Dermis blood vessel endothelial cell (primary cell): ENCODE measurements around the gene TOM1L2. TPM values are rescaled to one million over a fixed set of nuclear protein-coding genes. Genes with fewer than 3 reads are reported as not detected.
"Not testable (repeated sequence)": the region's sequence is repeated elsewhere in the genome, so short reads cannot be mapped to it uniquely, and the experiment has no call there.

ENCODE experiments used
- DNase-seq: peaks from one replicate; pipeline ENCODE4 v3.0.0; 2010
- total RNA-seq: library from RNA; depleted of rRNA; stranded (reverse); fragments of >200 nt; gene quantifications from 2 replicates; pipeline ENCODE4 v1.2.3, GENCODE V29; 2014

The TOM1L2 gene
- total RNA-seq, 1 donor from 2014 or later, result 21.6 TPM

DNA sequence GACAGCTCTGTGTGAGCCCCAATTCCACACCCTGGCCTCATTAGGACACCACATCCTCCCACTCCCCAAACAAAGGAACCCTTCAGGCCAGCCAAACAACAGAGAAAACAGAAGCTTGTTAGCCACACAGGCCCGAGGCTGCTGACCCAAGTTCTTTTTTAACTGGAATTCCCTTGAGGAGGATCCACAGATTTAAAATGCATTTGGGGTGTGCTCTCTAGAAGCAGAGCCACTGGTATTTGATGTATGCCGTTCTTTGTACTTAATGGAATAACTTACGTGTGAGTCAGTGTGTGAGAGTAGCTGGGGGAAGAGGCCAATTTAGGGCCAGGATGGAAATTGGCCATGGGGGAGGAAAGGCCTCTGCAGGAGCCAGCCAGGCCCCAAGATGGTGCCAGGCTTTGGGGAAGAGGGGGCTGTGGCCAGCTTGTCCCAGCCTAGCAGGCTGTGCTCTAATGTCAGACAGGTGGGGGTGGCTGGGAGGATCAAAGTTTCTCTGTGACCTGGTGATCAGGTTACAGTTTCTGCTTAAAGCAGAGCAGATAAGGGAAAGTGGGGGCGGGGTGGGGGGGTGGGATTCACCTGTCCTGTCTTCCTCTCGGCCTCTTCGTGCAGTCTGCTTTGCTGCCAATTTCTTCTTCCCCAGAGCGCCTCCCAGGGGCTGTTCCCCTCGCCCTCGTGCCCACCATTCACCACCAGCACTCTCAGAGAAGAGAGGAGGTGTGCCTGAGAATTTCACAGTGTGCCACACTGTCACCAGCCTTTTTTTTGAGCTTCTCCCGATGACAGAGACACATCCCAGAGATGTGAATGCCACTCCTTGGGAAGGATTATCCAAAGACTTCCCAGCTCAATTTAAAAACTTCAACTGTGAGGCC, 50.8 kb downstream of the TOM1L2 start:
- peak; percentile 80 for DNase-seq

DNA sequence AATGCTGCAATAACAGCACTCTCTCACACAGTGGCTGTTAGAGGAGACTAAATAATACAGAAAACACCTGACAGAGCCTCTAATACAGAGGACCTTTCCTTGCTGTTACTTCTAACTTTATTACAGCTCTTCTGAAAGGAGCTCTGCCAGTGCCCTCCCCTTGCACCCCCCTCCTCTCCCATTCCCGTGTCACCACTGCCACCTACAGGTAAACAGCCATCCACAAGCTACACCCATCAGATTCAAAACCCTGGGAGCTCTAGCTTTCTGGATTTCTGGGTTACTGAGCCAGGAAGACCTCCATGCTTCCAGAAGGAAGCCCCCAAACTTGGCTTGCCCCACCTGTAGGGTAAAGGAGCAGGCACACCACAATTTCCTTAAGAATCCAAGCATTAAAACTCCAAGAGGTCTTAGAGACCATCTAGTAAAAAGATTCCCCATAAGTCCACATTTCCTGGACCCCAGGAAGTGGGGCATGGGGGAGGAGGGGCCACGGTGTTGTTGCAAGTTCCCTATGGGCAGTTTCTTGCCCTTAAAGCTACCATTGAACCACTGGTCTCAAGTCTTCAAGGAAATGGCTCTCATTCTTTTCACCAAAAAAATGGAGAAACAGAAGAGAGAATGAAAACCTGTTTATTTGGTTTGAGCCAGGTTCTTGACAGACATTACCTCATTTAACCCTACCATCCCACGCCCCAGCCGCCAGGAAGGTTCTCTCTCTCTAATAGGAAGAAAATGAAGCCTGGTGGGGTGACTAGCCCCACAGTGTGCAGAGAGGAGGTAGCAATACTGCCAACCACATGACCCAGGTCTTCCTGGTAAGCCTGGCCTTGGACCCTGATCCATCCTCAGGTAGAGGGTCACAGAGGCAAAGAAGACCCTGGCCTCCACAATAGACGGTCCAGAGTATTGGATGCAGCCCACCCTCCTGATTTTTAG, 52.8 kb downstream of the TOM1L2 start:
- DNase-seq, result peak; percentile 89

GRCh38 chr17:17917394-17917793, 54.8 kb downstream of the TOM1L2 start:
- no peak for DNase-seq

DNA sequence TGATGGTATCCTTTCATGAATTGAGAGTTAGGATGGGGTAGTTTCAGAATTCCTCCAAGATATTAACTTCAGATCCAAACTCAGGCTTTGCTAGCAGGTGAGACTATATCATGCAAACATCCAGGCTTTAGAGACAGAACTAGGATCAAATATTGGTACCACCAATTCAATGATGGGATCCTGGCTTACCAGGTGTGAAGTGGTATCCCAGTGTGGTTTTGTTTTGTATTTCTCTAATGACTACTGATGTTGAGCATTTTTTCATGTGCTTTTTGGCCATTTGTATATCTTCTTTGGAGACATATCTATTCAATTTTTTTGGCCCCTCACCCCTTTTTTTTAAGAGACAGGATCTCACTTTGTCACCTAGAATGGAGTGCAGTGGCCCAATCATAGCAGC, 57.0 kb downstream of the TOM1L2 start:
- no peak for DNase-seq

DNA sequence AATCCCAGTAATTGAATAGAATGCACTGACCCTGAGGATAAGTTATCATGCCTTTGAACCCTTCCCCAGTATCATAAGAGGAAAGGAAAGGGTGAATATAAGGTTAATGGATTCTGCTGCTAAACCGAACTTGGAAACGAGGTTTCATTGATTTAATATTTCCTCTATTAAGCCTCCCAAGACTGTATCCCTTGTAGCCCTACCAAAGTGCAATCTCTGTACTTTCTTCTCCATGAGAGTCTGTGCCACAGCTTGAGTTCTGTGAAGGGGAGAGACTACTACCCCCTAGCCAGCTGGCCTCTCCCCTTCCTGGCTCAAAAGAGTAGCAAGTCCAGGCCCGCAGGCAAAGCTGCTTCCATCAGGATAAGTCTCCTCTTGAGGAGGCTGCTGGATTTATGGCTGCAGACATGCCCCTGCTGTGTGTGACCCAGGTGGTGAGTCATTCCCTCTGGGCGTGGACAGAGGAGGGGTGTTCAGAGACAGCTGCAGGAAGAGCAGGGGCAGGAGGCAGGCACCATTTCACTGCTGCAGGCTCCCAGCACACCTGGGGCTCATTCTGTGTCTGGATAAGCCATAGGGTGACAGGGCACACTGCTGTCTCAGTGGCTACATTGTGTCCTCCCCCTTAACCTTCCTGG, 58.4 kb downstream of the TOM1L2 start:
- peak; percentile 82 for DNase-seq

DNA sequence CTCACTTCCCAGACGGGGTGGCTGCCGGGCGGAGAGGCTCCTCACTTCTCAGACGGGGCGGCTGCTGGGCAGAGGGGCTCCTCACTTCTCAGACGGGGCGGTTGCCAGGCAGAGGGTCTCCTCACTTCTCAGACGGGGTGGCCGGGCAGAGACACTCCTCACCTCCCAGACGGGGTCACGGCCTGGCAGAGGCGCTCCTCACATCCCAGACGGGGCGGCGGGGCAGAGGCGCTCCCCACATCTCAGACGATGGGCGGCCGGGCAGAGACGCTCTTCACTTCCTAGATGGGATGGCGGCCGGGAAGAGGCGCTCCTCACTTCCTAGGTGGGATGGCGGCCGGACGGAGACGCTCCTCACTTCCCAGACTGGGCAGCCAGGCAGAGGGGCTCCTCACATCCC, 59.9 kb downstream of the TOM1L2 start:
- DNase-seq, result not testable (repeated sequence)

- DNase-seq, result no peak
These were observed 61.1 kb downstream of the TOM1L2 start for GRCh38 chr17:17911001-17911613.

DNA sequence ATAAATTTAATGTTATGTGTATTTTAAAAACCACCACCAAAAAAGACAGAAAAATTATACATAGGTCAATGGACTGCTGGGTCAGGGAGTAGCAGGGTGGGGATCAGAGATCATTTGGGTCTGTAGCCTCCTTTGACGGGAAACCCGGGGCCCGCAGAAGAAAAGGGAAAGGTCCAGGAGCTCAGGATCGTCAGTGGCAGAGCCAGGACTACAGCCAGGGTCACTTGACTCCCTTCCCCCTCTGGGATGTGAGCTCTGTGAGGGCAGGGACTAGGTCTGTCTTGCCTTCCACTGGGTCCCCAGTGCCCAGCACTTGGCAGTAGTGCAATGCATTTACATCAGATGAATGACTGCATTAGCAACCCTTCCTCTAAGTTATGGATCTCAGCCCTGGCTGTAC, 62.1 kb downstream of the TOM1L2 start:
- DNase-seq, result no peak

DNA sequence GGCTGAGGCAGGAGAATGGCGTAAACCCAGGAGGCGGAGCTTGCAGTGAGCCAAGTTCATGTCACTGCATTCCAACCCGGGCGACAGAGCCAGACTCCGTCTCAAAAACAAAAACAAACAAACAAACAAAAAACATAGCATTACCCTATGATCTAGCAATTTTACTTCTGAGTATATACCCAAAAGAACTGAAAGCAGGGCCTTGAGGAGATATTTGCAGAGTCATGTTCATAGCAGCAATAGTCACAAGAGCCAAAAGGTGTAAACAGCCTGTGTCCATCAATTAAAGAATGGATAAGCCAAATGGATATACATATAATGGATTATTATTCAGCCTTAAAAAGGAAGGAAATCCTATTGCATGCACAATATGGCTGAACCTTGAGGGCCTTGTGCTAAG, 63.1 kb downstream of the TOM1L2 start:
- DNase-seq, result no peak

DNA sequence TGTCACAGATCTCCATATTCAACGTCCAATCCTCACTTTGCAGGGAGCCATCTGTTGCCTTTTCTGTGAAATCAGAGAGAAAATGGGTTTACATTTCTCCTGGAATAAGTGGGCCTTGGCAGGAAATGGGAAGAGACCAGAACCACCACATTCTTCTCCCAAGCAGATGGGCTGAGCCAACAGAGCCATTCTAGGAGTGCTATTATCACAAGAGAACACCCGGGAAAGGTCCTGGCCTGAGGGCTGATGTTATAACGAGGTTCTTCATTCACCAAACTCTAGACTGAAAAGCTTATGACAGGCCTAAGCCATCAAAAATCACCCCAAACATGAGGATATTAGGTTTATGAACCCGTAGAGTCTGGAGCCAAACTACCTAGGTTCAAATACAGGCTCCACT, 64.7 kb downstream of the TOM1L2 start:
- no peak for DNase-seq

- peak; percentile 44 for DNase-seq
These were observed 65.6 kb downstream of the TOM1L2 start for GRCh38 chr17:17906418-17907215.

DNA sequence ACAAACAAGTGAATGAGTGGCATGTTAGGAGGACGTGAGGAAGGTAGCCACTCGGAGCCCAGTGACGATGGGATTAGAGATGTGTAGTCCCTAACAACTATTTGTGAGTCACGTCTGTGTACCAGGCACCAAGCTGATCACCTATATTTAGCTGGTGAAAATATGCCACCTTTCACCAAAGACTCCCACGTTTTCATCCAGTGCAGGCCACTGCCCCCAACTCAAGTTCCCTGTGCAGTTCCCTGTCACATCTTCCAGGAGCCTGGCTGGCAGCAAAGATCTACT, 67.2 kb downstream of the TOM1L2 start:
- no peak for DNase-seq

GRCh38 chr17:17904166-17905035, 67.8 kb downstream of the TOM1L2 start:
- no peak for DNase-seq

DNA sequence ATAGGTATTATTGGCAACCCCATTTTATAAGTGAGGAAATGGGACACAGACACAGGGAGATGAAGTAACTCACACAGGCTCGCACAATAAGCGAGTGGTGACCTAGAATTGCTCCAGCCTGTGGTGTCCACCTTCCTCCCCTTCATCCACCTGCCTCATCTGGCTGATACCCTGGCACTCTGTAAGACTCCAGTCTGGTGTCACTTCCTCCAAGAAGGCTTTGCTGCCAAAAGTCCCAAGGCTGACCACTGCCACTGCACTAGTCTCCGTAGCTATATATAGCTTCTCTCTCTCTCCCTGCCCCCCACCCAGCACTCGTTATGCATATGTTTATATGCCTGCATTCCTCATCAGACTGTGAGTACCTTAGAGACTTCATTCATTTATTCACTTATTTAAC, 69.3 kb downstream of the TOM1L2 start:
- DNase-seq, result no peak

DNA sequence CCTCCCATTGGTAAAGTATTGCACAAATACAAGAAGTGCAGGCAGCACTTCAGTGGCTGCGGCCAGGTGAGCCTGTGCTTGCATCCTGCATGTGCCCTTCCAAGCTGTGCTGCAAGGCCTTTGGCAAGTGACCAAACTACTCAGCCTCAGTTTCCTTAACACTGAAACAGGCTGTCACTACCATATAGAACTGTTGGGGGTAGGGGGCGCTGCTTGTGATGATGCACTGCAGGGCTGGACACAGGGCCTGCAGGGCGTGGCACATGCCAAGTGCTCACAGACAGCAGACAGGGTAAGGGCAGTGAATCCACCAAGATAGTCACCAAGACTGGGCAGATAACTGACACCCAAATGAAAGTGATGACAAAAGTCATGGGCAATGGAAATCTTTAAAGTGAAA, 69.8 kb downstream of the TOM1L2 start:
- no peak for DNase-seq

DNA sequence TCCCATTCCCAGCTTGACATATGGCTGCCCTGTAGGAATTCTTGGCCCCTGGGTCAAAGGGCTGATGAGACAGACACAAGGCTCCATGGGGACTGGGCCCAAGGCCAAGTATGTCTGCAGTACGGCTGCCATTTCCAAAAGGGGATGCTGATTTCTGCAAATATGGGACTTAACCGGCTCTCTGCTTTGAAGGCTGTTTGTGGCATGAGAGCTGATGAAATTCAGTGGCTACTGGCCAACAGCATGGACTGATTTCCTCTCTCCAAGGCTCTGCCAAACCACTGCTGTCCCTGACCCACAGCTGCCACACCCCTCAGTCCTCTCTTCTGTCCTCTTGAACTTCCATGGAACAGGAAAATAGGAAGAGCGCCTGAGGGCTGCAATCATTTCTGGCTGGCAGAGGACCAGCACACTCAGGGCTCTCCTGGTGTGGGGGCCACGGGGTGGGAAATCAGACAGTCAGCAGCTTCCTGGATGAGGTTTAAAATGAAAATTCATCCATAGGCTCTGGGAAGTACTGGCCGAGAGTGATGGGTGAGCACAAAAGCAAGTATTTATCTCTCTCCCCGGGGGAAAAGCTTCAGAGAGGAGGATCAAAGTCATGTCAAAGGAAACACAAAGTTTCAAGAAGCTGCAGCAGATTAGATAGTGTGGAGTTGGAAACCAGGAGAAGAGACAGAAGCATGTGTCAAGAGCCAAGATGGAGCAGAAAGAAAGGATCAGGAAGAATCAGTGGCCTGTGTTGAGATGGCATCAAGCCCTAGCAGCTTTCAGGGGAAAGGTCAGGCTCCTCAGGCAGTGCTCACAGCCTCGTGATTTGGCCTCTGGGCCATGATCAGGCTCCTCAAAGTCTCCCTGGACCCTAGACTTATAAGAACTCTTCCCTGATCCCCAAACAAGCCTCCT, 71.3 kb downstream of the TOM1L2 start:
- DNase-seq, result peak; percentile 86

GRCh38 chr17:17899486-17899885, 72.7 kb downstream of the TOM1L2 start:
- no peak for DNase-seq

GRCh38 chr17:17898673-17899072, 73.5 kb downstream of the TOM1L2 start:
- DNase-seq, result no peak

GRCh38 chr17:17897442-17897841, 74.8 kb downstream of the TOM1L2 start:
- DNase-seq, result no peak

DNA sequence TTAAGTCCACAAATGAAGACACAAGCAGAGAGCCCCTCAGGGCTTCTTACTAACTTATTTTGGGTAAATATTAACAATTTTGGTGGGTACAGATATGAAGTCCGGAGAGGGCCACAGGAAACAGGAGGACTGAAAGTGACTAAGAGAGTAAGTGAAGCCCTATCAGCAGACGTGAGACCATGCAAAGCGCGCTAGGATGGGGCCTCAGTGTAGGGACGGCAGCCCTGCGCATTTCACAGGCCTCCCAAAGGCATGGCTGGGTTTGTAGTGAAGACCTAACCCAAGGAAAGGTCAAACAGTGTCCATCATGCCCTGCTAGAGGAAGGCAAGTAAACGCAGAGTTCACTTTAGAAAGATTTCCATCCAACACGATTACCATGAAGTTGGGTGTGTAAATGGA, 75.5 kb downstream of the TOM1L2 start:
- DNase-seq, result no peak
